Erythroblast (primary cell): ENCODE results near the gene FOXJ3.

Experiments used
- GATA1 ChIP-seq: IDR thresholded peaks from 2 replicates; pipeline ENCODE4 v1.6.1; 2011; ENCODE audit warnings: low read depth, mild to moderate bottlenecking, control low read depth, low read length, moderate library complexity
- POLR2A ChIP-seq: IDR thresholded peaks from 2 replicates; pipeline ENCODE4 v1.6.1; 2011; ENCODE audit warnings: mild to moderate bottlenecking, low read length

- TF ChIP-seq POLR2A (no peak), GATA1 (no peak)
Measured at GRCh38 chr1:42206164-42206563, 128.9 kb downstream of the FOXJ3 start.
